HepG2 (cell line): ENCODE results near the gene SKIDA1. TPM values are rescaled to one million over a fixed set of nuclear protein-coding genes. Genes with fewer than 3 reads are reported as not detected.

ENCODE experiments used
- FOXC1 ChIP-seq: sonication (generic); formaldehyde crosslinking; IDR thresholded peaks from 2 replicates; pipeline ENCODE4 v1.8.0; 2022; ENCODE audit warnings: mild to moderate bottlenecking, missing genetic modification reagents, borderline replicate concordance
- HNF4G ChIP-seq, 2 experiments: sonication (generic) in 1 of 2; formaldehyde crosslinking in 1 of 2; IDR thresholded peaks; 2 replicates each; pipeline versions ENCODE4 v1.4.0 to v1.6.1; 2011 to 2020; ENCODE audit warnings: borderline replicate concordance in 2 of 2, low read depth in 2 of 2, mild to moderate bottlenecking in 2 of 2, low read length in 1 of 2, missing genetic modification reagents in 1 of 2, moderate library complexity in 1 of 2
- HOXA7 ChIP-seq: sonication (generic); formaldehyde crosslinking; IDR thresholded peaks from 2 replicates; pipeline ENCODE4 v1.8.1; 2022; ENCODE audit warnings: mild to moderate bottlenecking, missing genetic modification reagents, moderate library complexity
- KDM2A ChIP-seq: sonication (generic); formaldehyde crosslinking; IDR thresholded peaks from 2 replicates; pipeline ENCODE4 v1.4.0; 2020; ENCODE audit warnings: low read depth, missing genetic modification reagents, borderline replicate concordance
- MAFF ChIP-seq: IDR thresholded peaks from 2 replicates; pipeline ENCODE4 v1.6.1; 2011; ENCODE audit warnings: low read depth, low read length, improper control_type of control experiment
- NR2F6 ChIP-seq, 2 experiments: IDR thresholded peaks; 2 replicates each; pipeline ENCODE4 v1.6.1; 2016; ENCODE audit warnings: antibody characterized with exemption in 1 of 2, mild to moderate bottlenecking in 1 of 2
- PPARG ChIP-seq: conservative IDR thresholded peaks from 2 replicates; pipeline ENCODE4 v1.6.1; 2016; ENCODE audit warnings: missing biosample characterization, missing genetic modification reagents
- STAT6 ChIP-seq: sonication (generic); formaldehyde crosslinking; IDR thresholded peaks from 2 replicates; pipeline ENCODE4 v1.4.0; 2020; ENCODE audit warnings: missing genetic modification reagents, mild to moderate bottlenecking, borderline replicate concordance
- ZFX ChIP-seq: sonication (generic); formaldehyde crosslinking; IDR thresholded peaks from 2 replicates; pipeline ENCODE4 v1.4.0; 2020; ENCODE audit warnings: mild to moderate bottlenecking, low read depth, missing genetic modification reagents, moderate library complexity
- ZMYM4 ChIP-seq: sonication (generic); formaldehyde crosslinking; IDR thresholded peaks from 2 replicates; pipeline ENCODE4 v1.8.1; 2023; ENCODE audit warnings: mild to moderate bottlenecking, missing genetic modification reagents
- ZNF180 ChIP-seq: sonication (generic); formaldehyde crosslinking; IDR thresholded peaks from 2 replicates; pipeline ENCODE4 v1.4.0; 2020; ENCODE audit warnings: low read depth, missing genetic modification reagents, borderline replicate concordance
- ZNF710 ChIP-seq: sonication (generic); formaldehyde crosslinking; IDR thresholded peaks from 2 replicates; pipeline ENCODE4 v1.5.0; 2020; ENCODE audit warnings: mild to moderate bottlenecking, missing genetic modification reagents, borderline replicate concordance
- ZNF720 ChIP-seq: sonication (generic); formaldehyde crosslinking; IDR thresholded peaks from 2 replicates; pipeline ENCODE4 v1.4.0; 2020; ENCODE audit warnings: missing genetic modification reagents
- polyA plus RNA-seq, 8 experiments: library from polyadenylated mRNA; depleted of rRNA in 3 of 8; stranded (reverse) in 7 of 8; unstranded in 1 of 8; fragments of >200 nt; fragmentation: Illumina TruSeq in 4 of 8; extraction: Trizol in 4 of 8; gene quantifications; 2 replicates each; pipeline versions ENCODE4 v1.2.1 to v1.2.3, GENCODE V29; 2011 to 2016; ENCODE audit warnings: low read depth in 4 of 8, missing spikeins in 1 of 8, mixed read lengths in 1 of 8; ENCODE audit not compliant: insufficient read depth in 1 of 8
- total RNA-seq, 5 experiments: library from RNA; depleted of rRNA; stranded (reverse); fragments of >200 nt; fragmentation: Illumina TruSeq; extraction: Trizol; gene quantifications; 2 replicates each; pipeline ENCODE4 v1.2.3, GENCODE V29; 2016; ENCODE audit warnings: low read depth in 1 of 5
- TF ChIP-seq, protein P1 (sequence below): sonication (generic); formaldehyde crosslinking; IDR thresholded peaks from 2 replicates; pipeline ENCODE4 v1.4.0; 2020; ENCODE audit warnings: missing genetic modification reagents, borderline replicate concordance
- TF ChIP-seq, protein P2 (sequence below): sonication (generic); formaldehyde crosslinking; IDR thresholded peaks from 2 replicates; pipeline ENCODE4 v1.4.0; 2020; ENCODE audit warnings: missing genetic modification reagents

The SKIDA1 gene
- total and polyA plus RNA-seq, 2 of the 13 experiments (the other 11 are each of a cell fraction or from before 2014, with no cell fraction given), result 0.73 to 1.5 TPM

- TF ChIP-seq, protein P1, sequence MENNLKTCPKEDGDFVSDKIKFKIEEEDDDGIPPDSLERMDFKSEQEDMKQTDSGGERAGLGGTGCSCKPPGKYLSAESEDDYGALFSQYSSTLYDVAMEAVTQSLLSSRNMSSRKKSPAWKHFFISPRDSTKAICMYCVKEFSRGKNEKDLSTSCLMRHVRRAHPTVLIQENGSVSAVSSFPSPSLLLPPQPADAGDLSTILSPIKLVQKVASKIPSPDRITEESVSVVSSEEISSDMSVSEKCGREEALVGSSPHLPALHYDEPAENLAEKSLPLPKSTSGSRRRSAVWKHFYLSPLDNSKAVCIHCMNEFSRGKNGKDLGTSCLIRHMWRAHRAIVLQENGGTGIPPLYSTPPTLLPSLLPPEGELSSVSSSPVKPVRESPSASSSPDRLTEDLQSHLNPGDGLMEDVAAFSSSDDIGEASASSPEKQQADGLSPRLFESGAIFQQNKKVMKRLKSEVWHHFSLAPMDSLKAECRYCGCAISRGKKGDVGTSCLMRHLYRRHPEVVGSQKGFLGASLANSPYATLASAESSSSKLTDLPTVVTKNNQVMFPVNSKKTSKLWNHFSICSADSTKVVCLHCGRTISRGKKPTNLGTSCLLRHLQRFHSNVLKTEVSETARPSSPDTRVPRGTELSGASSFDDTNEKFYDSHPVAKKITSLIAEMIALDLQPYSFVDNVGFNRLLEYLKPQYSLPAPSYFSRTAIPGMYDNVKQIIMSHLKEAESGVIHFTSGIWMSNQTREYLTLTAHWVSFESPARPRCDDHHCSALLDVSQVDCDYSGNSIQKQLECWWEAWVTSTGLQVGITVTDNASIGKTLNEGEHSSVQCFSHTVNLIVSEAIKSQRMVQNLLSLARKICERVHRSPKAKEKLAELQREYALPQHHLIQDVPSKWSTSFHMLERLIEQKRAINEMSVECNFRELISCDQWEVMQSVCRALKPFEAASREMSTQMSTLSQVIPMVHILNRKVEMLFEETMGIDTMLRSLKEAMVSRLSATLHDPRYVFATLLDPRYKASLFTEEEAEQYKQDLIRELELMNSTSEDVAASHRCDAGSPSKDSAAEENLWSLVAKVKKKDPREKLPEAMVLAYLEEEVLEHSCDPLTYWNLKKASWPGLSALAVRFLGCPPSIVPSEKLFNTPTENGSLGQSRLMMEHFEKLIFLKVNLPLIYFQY (CRISPR knock-in tag), result no peak
- TF ChIP-seq, protein P2, sequence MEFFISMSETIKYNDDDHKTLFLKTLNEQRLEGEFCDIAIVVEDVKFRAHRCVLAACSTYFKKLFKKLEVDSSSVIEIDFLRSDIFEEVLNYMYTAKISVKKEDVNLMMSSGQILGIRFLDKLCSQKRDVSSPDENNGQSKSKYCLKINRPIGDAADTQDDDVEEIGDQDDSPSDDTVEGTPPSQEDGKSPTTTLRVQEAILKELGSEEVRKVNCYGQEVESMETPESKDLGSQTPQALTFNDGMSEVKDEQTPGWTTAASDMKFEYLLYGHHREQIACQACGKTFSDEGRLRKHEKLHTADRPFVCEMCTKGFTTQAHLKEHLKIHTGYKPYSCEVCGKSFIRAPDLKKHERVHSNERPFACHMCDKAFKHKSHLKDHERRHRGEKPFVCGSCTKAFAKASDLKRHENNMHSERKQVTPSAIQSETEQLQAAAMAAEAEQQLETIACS, result no peak
- TF ChIP-seq ZNF180 (CRISPR knock-in tag) (no peak), NR2F6 (IDR thresholded peaks at IDR 0.05) (no peak), NR2F6 (CRISPR knock-in tag; IDR thresholded peaks at IDR 0.05) (peak; percentile 50; the same call in 1 of the 2 replicates), ZNF720 (CRISPR knock-in tag) (no peak), KDM2A (no peak), PPARG (CRISPR knock-in tag) (peak; percentile 32; the same call in 1 of the 2 replicates), ZNF710 (no peak), ZMYM4 (CRISPR knock-in tag) (0 out of 2 replicates have a peak, but pooled peaks have one; percentile 27), FOXC1 (CRISPR knock-in tag) (no peak), STAT6 (no peak), ZFX (peak; percentile 35; the same call in 1 of the 2 replicates), MAFF (no peak), HNF4G (IDR thresholded peaks at IDR 0.05; ENCODE audit: borderline replicate concordance, low read depth, low read length) (peak; percentile 80), HNF4G (CRISPR knock-in tag; IDR thresholded peaks at IDR 0.05; ENCODE audit: borderline replicate concordance, low read depth) (no peak; the same call in 1 of the 2 replicates), HOXA7 (CRISPR knock-in tag) (no peak)
These were observed 15.0 kb downstream of the SKIDA1 start (continued) for GRCh38 chr10:21510241-21511094.
